Neural cell (in vitro differentiated cells): ENCODE results near the gene VARS2.

Source experiments
- EP300 ChIP-seq: fragments of 450-650 bp; conservative IDR thresholded peaks from 2 replicates; pipeline ENCODE4 v1.6.1; 2014; ENCODE audit warnings: antibody characterized with exemption, mild to moderate bottlenecking, moderate library complexity; ENCODE audit not compliant: poor library complexity, severe bottlenecking
- EZH2 ChIP-seq: fragments of 200-600, 300-800 bp; shearing (Covaris generic), sonication (generic); IDR thresholded peaks from 2 replicates; pipeline ENCODE4 v1.6.1; 2014; ENCODE audit warnings: antibody characterized with exemption, low read length, borderline replicate concordance, mild to moderate bottlenecking; ENCODE audit not compliant: insufficient read depth, poor library complexity, severe bottlenecking
- MXI1 ChIP-seq: fragments of 450-650 bp; conservative IDR thresholded peaks from 2 replicates; pipeline ENCODE4 v1.6.1; 2014; ENCODE audit warnings: antibody characterized with exemption, mild to moderate bottlenecking; ENCODE audit not compliant: poor library complexity, severe bottlenecking
- RAD21 ChIP-seq: fragments of 450-650 bp; conservative IDR thresholded peaks from 2 replicates; pipeline ENCODE4 v1.6.1; 2014; ENCODE audit warnings: antibody characterized with exemption, mild to moderate bottlenecking, moderate library complexity
- SMC3 ChIP-seq: fragments of 450-650 bp; conservative IDR thresholded peaks from 2 replicates; pipeline ENCODE4 v1.6.1; 2014; ENCODE audit warnings: antibody characterized with exemption, mild to moderate bottlenecking, moderate library complexity; ENCODE audit not compliant: poor library complexity
- TAF1 ChIP-seq: IDR thresholded peaks from 2 replicates; pipeline ENCODE4 v1.6.1; 2012; ENCODE audit warnings: low read depth
- TF ChIP-seq, protein P1 (sequence below): fragments of 450-650 bp; IDR thresholded peaks from 2 replicates; pipeline ENCODE4 v1.5.1; 2014; ENCODE audit warnings: antibody characterized with exemption, mild to moderate bottlenecking, moderate library complexity; ENCODE audit not compliant: poor library complexity, severe bottlenecking

DNA sequence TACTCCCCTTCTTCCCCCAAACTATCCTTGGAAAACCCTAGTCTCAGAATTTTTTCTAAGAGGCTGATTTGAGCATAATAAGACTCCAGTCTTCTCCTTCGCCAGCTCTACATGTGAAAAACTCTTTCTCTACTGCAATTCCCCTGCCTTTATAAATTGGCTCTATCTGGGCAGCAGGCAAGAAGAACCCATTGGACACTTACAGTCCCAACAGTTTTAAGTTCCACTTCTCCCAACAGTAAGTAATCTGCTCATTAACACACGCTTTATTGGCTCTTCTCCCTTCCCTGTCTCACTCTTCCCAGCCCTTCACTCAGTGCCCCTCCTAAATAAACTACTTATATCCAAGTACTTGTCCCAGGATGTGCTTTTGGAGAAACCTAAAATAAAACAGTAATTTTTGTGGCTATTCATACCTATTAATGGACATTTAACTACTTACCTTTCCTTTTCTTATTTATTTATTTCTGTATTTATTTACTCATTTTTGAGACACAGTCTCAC is 40.8 kb upstream of the VARS2 start:
- no peak for TF ChIP-seq TAF1
- TF ChIP-seq, protein P1, sequence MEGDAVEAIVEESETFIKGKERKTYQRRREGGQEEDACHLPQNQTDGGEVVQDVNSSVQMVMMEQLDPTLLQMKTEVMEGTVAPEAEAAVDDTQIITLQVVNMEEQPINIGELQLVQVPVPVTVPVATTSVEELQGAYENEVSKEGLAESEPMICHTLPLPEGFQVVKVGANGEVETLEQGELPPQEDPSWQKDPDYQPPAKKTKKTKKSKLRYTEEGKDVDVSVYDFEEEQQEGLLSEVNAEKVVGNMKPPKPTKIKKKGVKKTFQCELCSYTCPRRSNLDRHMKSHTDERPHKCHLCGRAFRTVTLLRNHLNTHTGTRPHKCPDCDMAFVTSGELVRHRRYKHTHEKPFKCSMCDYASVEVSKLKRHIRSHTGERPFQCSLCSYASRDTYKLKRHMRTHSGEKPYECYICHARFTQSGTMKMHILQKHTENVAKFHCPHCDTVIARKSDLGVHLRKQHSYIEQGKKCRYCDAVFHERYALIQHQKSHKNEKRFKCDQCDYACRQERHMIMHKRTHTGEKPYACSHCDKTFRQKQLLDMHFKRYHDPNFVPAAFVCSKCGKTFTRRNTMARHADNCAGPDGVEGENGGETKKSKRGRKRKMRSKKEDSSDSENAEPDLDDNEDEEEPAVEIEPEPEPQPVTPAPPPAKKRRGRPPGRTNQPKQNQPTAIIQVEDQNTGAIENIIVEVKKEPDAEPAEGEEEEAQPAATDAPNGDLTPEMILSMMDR: no peak
- TF ChIP-seq SMC3: no peak
- no peak for TF ChIP-seq EZH2
- no peak for TF ChIP-seq EP300
- TF ChIP-seq MXI1: no peak
- TF ChIP-seq RAD21: no peak
